Breast epithelium (tissue), 3 donors: ENCODE measurements around the gene ZNF121.

Experiments
- CTCF ChIP-seq, 3 donors: fragments of 450-650 bp; IDR thresholded peaks; one replicate each; pipeline ENCODE4 v1.5.1; 2016 to 2017; ENCODE audit warnings: antibody characterized with exemption in 3 of 3, mild to moderate bottlenecking in 3 of 3, moderate library complexity in 3 of 3
- POLR2A ChIP-seq: fragments of 450-650 bp; IDR thresholded peaks from one replicate; pipeline ENCODE4 v1.6.1; 2016; ENCODE audit warnings: antibody characterized with exemption, mild to moderate bottlenecking, moderate library complexity
- POLR2AphosphoS5 ChIP-seq, 3 donors: sonication (generic); formaldehyde crosslinking; IDR thresholded peaks; one replicate each; pipeline ENCODE4 v1.6.1; 2017; ENCODE audit warnings: antibody characterized with exemption in 3 of 3

GRCh38 chr19:9531933-9532332 lies 52.4 kb downstream of the ZNF121 start:
- no peak for TF ChIP-seq CTCF (IDR thresholded peaks at IDR 0.05)
- no peak for TF ChIP-seq POLR2AphosphoS5 (IDR thresholded peaks at IDR 0.05)
- TF ChIP-seq POLR2A: no peak
